GM12878 (cell line): ENCODE measurements around the gene ARHGAP26. TPM values are rescaled to one million over a fixed set of nuclear protein-coding genes. Genes with fewer than 3 reads are reported as not detected.

ENCODE experiments used
- ATAC-seq: fragments of 200-7000 bp; cut with Tn5 transposase; 3 replicates; pipeline ENCODE4 v1.9.1; 2020; ENCODE audit warnings: mild to moderate bottlenecking, moderate library complexity
- BruUV-seq: library from RNA; stranded (reverse); fragments of 400-500 nt; replicated peaks from 2 replicates; lab custom pipeline; 2021; lab: Mats Ljungman, UMichigan
- CTCF ChIA-PET: fragments of 300-600 bp; sonication (Branson Sonifier 250); formaldehyde crosslinking; extraction: SDS; loops from one replicate; lab custom pipeline; 2021; ENCODE audit warnings: inconsistent platforms; lab: Yijun Ruan, JAX
- POLR2A ChIA-PET: fragments of 350-600 bp; formaldehyde crosslinking; extraction: SDS; loops from one replicate; lab custom pipeline; 2021; ENCODE audit warnings: inconsistent platforms; lab: Charles Lee
- RAD21 ChIA-PET: fragments of 300-600 bp; sonication (Branson Sonifier 250); formaldehyde crosslinking; loops from one replicate; lab custom pipeline; 2023; ENCODE audit warnings: antibody characterized with exemption; ENCODE audit not compliant: unreplicated experiment; lab: Charles Lee
- SMC1A ChIA-PET: fragments of 300-600 bp; sonication (Branson Sonifier 250); formaldehyde crosslinking; loops from one replicate; lab custom pipeline; 2023; ENCODE audit not compliant: unreplicated experiment, uncharacterized antibody; lab: Charles Lee
- DNase-seq: peaks from one replicate; pipeline ENCODE4 v3.0.0-alpha.2; 2011; ENCODE audit warnings: low read depth, low spot score
- FAIRE-seq: peaks from 3 replicates; lab custom pipeline; 2011; peaks lifted over from hg19 to GRCh38; lab: Jason Lieb, UNC
- H2AFZ ChIP-seq: 2 replicates; pipeline ENCODE4 v1.6.0; 2011; ENCODE audit warnings: low read depth, low read length, control low read depth; ENCODE audit not compliant: control insufficient read depth
- H3K27ac ChIP-seq: 2 replicates; pipeline ENCODE4 v1.5.1; 2011; ENCODE audit warnings: control low read depth; ENCODE audit not compliant: control insufficient read depth, insufficient read depth
- H3K27me3 ChIP-seq, 2 experiments: replicated peaks in 1 of 2; 2 replicates each; pipeline versions ENCODE4 v1.6.0 to v1.6.1; 2011; ENCODE audit warnings: low read length in 1 of 2; ENCODE audit not compliant: control insufficient read depth in 2 of 2, insufficient read depth in 2 of 2
- H3K36me3 ChIP-seq, 2 experiments: 2 replicates each; pipeline ENCODE4 v1.5.1; 2011; ENCODE audit warnings: low read length in 1 of 2; ENCODE audit not compliant: control insufficient read depth in 2 of 2, insufficient read depth in 2 of 2
- H3K4me1 ChIP-seq: 2 replicates; pipeline ENCODE4 v1.6.1; 2011; ENCODE audit warnings: mild to moderate bottlenecking, low read length, moderate library complexity, mixed read lengths; ENCODE audit not compliant: control insufficient read depth, insufficient read depth
- H3K4me2 ChIP-seq: 2 replicates; pipeline ENCODE4 v1.6.0; 2011; ENCODE audit warnings: control low read depth; ENCODE audit not compliant: control insufficient read depth, insufficient read depth
- H3K4me3 ChIP-seq: fragments of 200-600 bp; sonication (generic); 2 replicates; pipeline ENCODE4 v1.5.1; 2016
- H3K79me2 ChIP-seq: 2 replicates; pipeline ENCODE4 v1.6.0; 2011; ENCODE audit warnings: low read length; ENCODE audit not compliant: control insufficient read depth, insufficient read depth
- H3K9ac ChIP-seq: 2 replicates; pipeline ENCODE4 v1.8.0; 2011; ENCODE audit warnings: low read length, control low read depth, mixed read lengths; ENCODE audit not compliant: control insufficient read depth, insufficient read depth
- H3K9me3 ChIP-seq: replicated peaks from 3 replicates; pipeline ENCODE4 v1.5.1; 2011; ENCODE audit warnings: mild to moderate bottlenecking, low read length; ENCODE audit not compliant: control insufficient read depth, insufficient read depth
- H4K20me1 ChIP-seq: 2 replicates; pipeline ENCODE4 v1.6.0; 2011; ENCODE audit not compliant: control insufficient read depth, insufficient read depth
- BACH1 ChIP-seq: fragments of 450-650 bp; IDR thresholded peaks from 2 replicates; pipeline ENCODE4 v1.6.1; 2017; ENCODE audit warnings: mild to moderate bottlenecking, borderline replicate concordance
- BRCA1 ChIP-seq: IDR thresholded peaks from 2 replicates; pipeline ENCODE4 v1.6.1; 2011; ENCODE audit warnings: low read depth, low read length, improper control_type of control experiment
- E2F8 ChIP-seq: fragments of 450-650 bp; IDR thresholded peaks from 2 replicates; pipeline ENCODE4 v1.6.1; 2018; ENCODE audit warnings: mild to moderate bottlenecking, low read depth, moderate library complexity; ENCODE audit not compliant: partially characterized antibody
- ELK1 ChIP-seq: IDR thresholded peaks from 2 replicates; pipeline ENCODE4 v1.6.1; 2012; ENCODE audit warnings: low read depth, low read length, improper control_type of control experiment
- ESRRA ChIP-seq: IDR thresholded peaks from 2 replicates; pipeline ENCODE4 v1.6.1; 2012; ENCODE audit warnings: mild to moderate bottlenecking, low read length, improper control_type of control experiment
- GATAD2B ChIP-seq: fragments of 450-650 bp; conservative IDR thresholded peaks from 2 replicates; pipeline ENCODE4 v1.6.1; 2017; ENCODE audit warnings: low read depth, mild to moderate bottlenecking, moderate library complexity
- HCFC1 ChIP-seq: fragments of 150-350 bp; IDR thresholded peaks from 2 replicates; pipeline ENCODE4 v1.6.1; 2014; ENCODE audit warnings: low read length
- IKZF1 ChIP-seq: fragments of 450-650 bp; conservative IDR thresholded peaks from 2 replicates; pipeline ENCODE4 v1.6.1; 2017; ENCODE audit warnings: antibody characterized with exemption, mild to moderate bottlenecking
- MAX ChIP-seq: IDR thresholded peaks from 2 replicates; pipeline ENCODE4 v1.6.1; 2012; ENCODE audit warnings: low read depth, low read length, improper control_type of control experiment
- MEF2A ChIP-seq: IDR thresholded peaks from 2 replicates; pipeline ENCODE4 v1.6.1; 2011; ENCODE audit warnings: low read depth, mild to moderate bottlenecking, low read length, moderate library complexity; ENCODE audit not compliant: insufficient read depth
- MTA2 ChIP-seq: fragments of 450-650 bp; IDR thresholded peaks from 2 replicates; pipeline ENCODE4 v1.6.1; 2016; ENCODE audit warnings: low read depth, mild to moderate bottlenecking, moderate library complexity
- MYB ChIP-seq: fragments of 150-350 bp; IDR thresholded peaks from 2 replicates; pipeline ENCODE4 v1.6.1; 2014; ENCODE audit warnings: mild to moderate bottlenecking, low read depth, low read length, borderline replicate concordance
- NR2C2 ChIP-seq: IDR thresholded peaks from 2 replicates; pipeline ENCODE4 v1.6.1; 2011; ENCODE audit warnings: borderline replicate concordance, low read depth; ENCODE audit not compliant: control insufficient read depth, insufficient read length
- POLR2AphosphoS2 ChIP-seq: IDR thresholded peaks from 2 replicates; pipeline ENCODE4 v1.6.1; 2011; ENCODE audit warnings: low read depth, mild to moderate bottlenecking, low read length, improper control_type of control experiment, moderate library complexity
- RFX5 ChIP-seq: IDR thresholded peaks from 2 replicates; pipeline ENCODE4 v1.6.1; 2011; ENCODE audit warnings: low read depth, low read length, improper control_type of control experiment
- SMAD5 ChIP-seq: IDR thresholded peaks from 2 replicates; pipeline ENCODE4 v1.6.1; 2016; ENCODE audit warnings: antibody characterized with exemption, low read depth
- YY1 ChIP-seq: IDR thresholded peaks from 2 replicates; pipeline ENCODE4 v1.6.1; 2011; ENCODE audit warnings: low read depth, mild to moderate bottlenecking, low read length
- ZBED1 ChIP-seq: IDR thresholded peaks from 2 replicates; pipeline ENCODE4 v1.6.1; 2016; ENCODE audit warnings: borderline replicate concordance
- ZNF207 ChIP-seq: fragments of 450-650 bp; IDR thresholded peaks from 2 replicates; pipeline ENCODE4 v1.6.1; 2014; ENCODE audit warnings: antibody characterized with exemption, mild to moderate bottlenecking, borderline replicate concordance
- ZNF24 ChIP-seq: fragments of 450-650 bp; IDR thresholded peaks from 2 replicates; pipeline ENCODE4 v1.6.1; 2017; ENCODE audit warnings: antibody characterized with exemption, mild to moderate bottlenecking
- WGBS: methylation state at CpG from one replicate; pipeline ENCODE4 v1.1.6; 2016; ENCODE audit warnings: low lambda C conversion rate; ENCODE audit not compliant: insufficient replicate concordance, insufficient coverage; ENCODE audit errors: missing lambda C conversion rate; 5-methylcytosine and 5-hydroxymethylcytosine counted together
- in situ Hi-C: fragments of 300-500 bp; cut with MboI; formaldehyde crosslinking; loops from 9 replicates; pipeline ENCODE4 v1.14.3; 2018; ENCODE audit warnings: mixed read lengths
- intact Hi-C: fragments of 100-400 bp; cut with micrococcal nuclease; formaldehyde crosslinking; loops from one replicate; pipeline ENCODE4 v1.14.2; 2022; ENCODE audit not compliant: unreplicated experiment
- polyA plus RNA-seq, 11 experiments: library from polyadenylated mRNA; depleted of rRNA in 4 of 11; unstranded in 6 of 11; stranded (reverse) in 5 of 11; fragments of >200 nt; fragmentation: Nextera tagmentation in 4 of 11; fragmentation: Illumina TruSeq in 1 of 11; extraction: Ambion mirVana in 4 of 11; extraction: Trizol in 1 of 11; gene quantifications; 1 replicate in 1 of 11; 2 replicates in 10 of 11; pipeline versions ENCODE4 v1.2.1 to v1.2.3, GENCODE V29; 2011 to 2016; ENCODE audit warnings: inconsistent platforms in 2 of 11, missing spikeins in 2 of 11, low read depth in 1 of 11
- total RNA-seq, 4 experiments: library from RNA; depleted of rRNA in 3 of 4; stranded (reverse); fragments of >200 nt in 3 of 4; fragmentation: Illumina TruSeq in 1 of 4; extraction: Trizol in 1 of 4; gene quantifications; 2 replicates each; pipeline versions ENCODE4 v1.2.1 to v1.2.3, GENCODE V29; 2013 to 2021

ARHGAP26 gene
- total and polyA plus RNA-seq, 10 of the 15 experiments (the other 5 are each of a cell fraction or from before 2014, with no cell fraction given), result 9.4 to 41.5 (median 19.3) TPM

GRCh38 chr5:143072734-143073133 lies 302.6 kb downstream of the ARHGAP26 start (continued):
- TF ChIP-seq E2F8, result no peak

GRCh38 chr5:143073766-143074165 lies 303.6 kb downstream of the ARHGAP26 start:
- ChIA-PET CTCF (interaction anchor here (0.6 to 2.0 kb wide), 7 partner anchors 9 to 113 kb away, joined by 3 to 6 read pairs (median 4); no protein-coding TSS in a partner anchor), SMC1A (interaction anchor here (1.1 to 3.0 kb wide), 6 partner anchors 10 to 45 kb away, joined by 3 to 17 read pairs (median 4); no protein-coding TSS in a partner anchor)
- H3K79me2 ChIP-seq, result no peaks in the 10 kb centered on the region; the same call in 1 of the 2 replicates
- in situ Hi-C loops, result no loop called here
- H2AFZ ChIP-seq, result no peak overlapping the region
- H3K9ac ChIP-seq, result no peak overlapping the region
- no peak overlapping the region for H3K27ac ChIP-seq
- intact Hi-C loops, result no loop called here
- BruUV-seq, result no TSS peak
- FAIRE-seq, result no peak
- H3K27me3 ChIP-seq, result no peaks in the 10 kb centered on the region
- H3K4me2 ChIP-seq, result no peak overlapping the region
- no peaks in the 10 kb centered on the region for H3K4me1 ChIP-seq
- no peak overlapping the region for H3K4me3 ChIP-seq
- peaks cover 8% of the 10 kb centered on the region; the same call in 2 of the 3 replicates for H3K9me3 ChIP-seq
- TF ChIP-seq RFX5 (no peak), YY1 (no peak), ELK1 (no peak), MYB (no peak), ZNF24 (no peak), ZBED1 (no peak), NR2C2 (no peak), BACH1 (no peak), GATAD2B (no peak), ZNF207 (no peak), BRCA1 (no peak), IKZF1 (no peak), ESRRA (no peak), SMAD5 (no peak), POLR2AphosphoS2 (no peak), MAX (no peak), HCFC1 (no peak), MTA2 (no peak), MEF2A (no peak)
- TF ChIP-seq, all 136 proteins: peak for 0
- no peak for DNase-seq
- H3K36me3 ChIP-seq, result peaks cover 0 to 1% of the 10 kb centered on the region in 2 experiments; a peak in 2 of 4 replicates
- WGBS, result 98% methylated on average over 3 of the region's 3 CpGs
- ATAC-seq, result no peak
- POLR2A ChIA-PET, result interaction anchor here (1.3 kb wide), 1 partner anchor 10 kb away, joined by 3 read pairs; no protein-coding TSS in a partner anchor
- RAD21 ChIA-PET, result no interaction called here
- no peaks in the 10 kb centered on the region for H4K20me1 ChIP-seq
